Body of pancreas (tissue), 4 donors: ENCODE data around the gene IL1B.
A peak's percentile ranks its signal among the peaks of the same experiment; 100 is the strongest.

ENCODE experiments used
- CTCF ChIP-seq, 7 experiments: fragments of 450-650 bp in 4 of 7; fragments of 200-600 bp in 3 of 7; sonication (generic) in 3 of 7; IDR thresholded peaks; one replicate each; pipeline ENCODE4 v1.5.1; 2016 to 2019; ENCODE audit warnings: antibody characterized with exemption in 7 of 7
- POLR2A ChIP-seq, 3 donors: fragments of 450-650 bp; IDR thresholded peaks; one replicate each; pipeline ENCODE4 v1.6.1; 2016; ENCODE audit warnings: antibody characterized with exemption in 3 of 3, mild to moderate bottlenecking in 2 of 3

GRCh38 chr2:112884869-112885505 is 48.4 kb upstream of the IL1B start:
- TF ChIP-seq CTCF (IDR thresholded peaks at IDR 0.05), result peak; percentile 52 to 74 (median 68)
- TF ChIP-seq POLR2A (IDR thresholded peaks at IDR 0.05), result no peak
